Effector memory CD4-positive, alpha-beta T cell (primary cell): Measurements from ENCODE around the gene WBP1.
"Not testable (repeated sequence)": the region's sequence is repeated elsewhere in the genome, so short reads cannot be mapped to it uniquely, and the experiment has no call there.

Experiments used
- DNase-seq, 3 donors: peaks; one replicate each; pipeline ENCODE4 v3.0.0-alpha.2; 2020
- H3K27ac ChIP-seq: 2 replicates; pipeline ENCODE4 v1.7.0; 2013; ENCODE audit warnings: mild to moderate bottlenecking, low read length, moderate library complexity; ENCODE audit not compliant: insufficient read depth, poor library complexity, severe bottlenecking
- H3K27me3 ChIP-seq: replicated peaks from 2 replicates; pipeline ENCODE4 v1.7.0; 2013; ENCODE audit warnings: mild to moderate bottlenecking, low read length; ENCODE audit not compliant: insufficient read depth, control insufficient read depth, poor library complexity, severe bottlenecking
- H3K36me3 ChIP-seq: 2 replicates; pipeline ENCODE4 v1.7.0; 2013; ENCODE audit warnings: mild to moderate bottlenecking, low read length, moderate library complexity; ENCODE audit not compliant: control insufficient read depth, insufficient read depth
- H3K4me1 ChIP-seq: 2 replicates; pipeline ENCODE4 v1.7.0; 2013; ENCODE audit warnings: low read length, mild to moderate bottlenecking; ENCODE audit not compliant: control insufficient read depth, insufficient read depth, poor library complexity, severe bottlenecking
- H3K4me3 ChIP-seq: 2 replicates; pipeline ENCODE4 v1.7.0; 2013; ENCODE audit warnings: low read length, low read depth, mild to moderate bottlenecking; ENCODE audit not compliant: insufficient read depth, poor library complexity, severe bottlenecking
- H3K9me3 ChIP-seq: 2 replicates; pipeline ENCODE4 v1.7.0; 2013; ENCODE audit warnings: mild to moderate bottlenecking, low read length, moderate library complexity; ENCODE audit not compliant: control insufficient read depth

WBP1 gene

DNA sequence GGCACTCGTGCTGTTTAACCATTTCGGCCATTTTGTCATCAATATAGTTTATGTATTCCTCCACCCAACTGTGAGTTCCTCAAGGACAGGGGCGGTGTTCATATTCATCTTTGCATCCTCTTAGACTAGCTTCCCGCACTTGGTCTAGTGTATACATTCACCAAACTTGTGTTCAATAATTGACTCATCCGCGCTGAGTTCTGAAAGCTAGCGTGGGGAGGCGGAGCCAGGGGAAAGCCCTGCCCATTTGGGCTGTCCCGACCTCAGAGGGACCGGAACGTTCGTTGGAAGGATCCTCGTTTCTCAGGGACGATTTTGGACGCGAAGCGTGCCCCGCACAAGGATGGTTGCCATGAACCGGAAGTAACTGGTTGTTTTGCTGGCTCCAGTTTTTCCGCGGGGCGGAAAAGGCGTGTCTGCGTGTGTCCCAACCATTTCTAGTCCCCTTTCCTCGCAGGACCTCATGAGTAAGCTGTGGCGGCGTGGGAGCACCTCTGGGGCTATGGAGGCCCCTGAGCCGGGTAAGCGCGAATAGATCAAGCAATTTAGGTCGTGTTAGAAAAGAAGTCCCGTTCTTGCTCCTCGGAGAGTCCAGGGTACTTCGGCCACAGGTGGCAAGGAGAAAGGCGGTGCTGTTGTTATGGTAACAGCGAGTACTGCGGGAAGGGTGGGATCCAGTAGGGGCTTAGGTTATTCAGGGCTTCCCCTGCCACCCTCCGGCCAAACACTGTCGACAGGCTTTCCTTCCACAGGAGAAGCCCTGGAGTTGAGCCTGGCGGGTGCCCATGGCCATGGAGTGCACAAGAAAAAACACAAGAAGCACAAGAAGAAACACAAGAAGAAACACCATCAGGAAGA is 3.4 kb upstream of the WBP1 start, which contains the start of gene INO80B:
Gene INO80B, plus strand, starts transcription at position 434 of the 858 bp plus-strand sequence. Its CDS starts 30 bp downstream, at position 464.
- H3K9me3 ChIP-seq: no peaks in the 10 kb centered on the region
- no peaks in the 10 kb centered on the region for H3K36me3 ChIP-seq
- H3K27me3 ChIP-seq: no peaks in the 10 kb centered on the region
- peaks cover 23% of the 10 kb centered on the region for H3K4me1 ChIP-seq
- peak within 1 kb of the TSS; percentile 68 for H3K4me3 ChIP-seq
- peak within 1 kb of the TSS; percentile 99 for H3K27ac ChIP-seq
- peak; percentile 95 to 96 (median 95) for DNase-seq

DNA sequence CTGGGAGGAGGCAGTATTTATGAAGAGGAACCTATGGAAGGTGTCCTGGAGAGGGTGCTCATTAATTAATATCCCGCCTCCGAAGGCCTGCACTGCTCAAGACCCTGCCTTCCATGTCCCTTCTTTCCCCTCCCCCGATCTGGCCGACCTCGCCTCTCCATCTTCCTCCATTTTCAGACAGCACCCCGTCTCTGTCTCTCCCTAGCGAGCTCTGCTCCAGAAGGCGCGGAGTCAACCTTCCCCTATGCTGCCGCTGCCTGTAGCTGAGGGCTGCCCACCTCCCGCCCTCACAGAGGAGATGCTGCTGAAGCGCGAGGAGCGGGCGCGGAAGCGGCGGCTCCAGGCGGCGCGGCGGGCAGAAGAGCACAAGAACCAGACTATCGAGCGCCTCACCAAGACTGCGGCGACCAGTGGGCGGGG is 1.1 kb upstream of the WBP1 start:
- no peak for DNase-seq
- Histone ChIP-seq H3K36me3 (peaks cover 12% of the 10 kb centered on the region), H3K4me3 (peak overlapping the region; percentile 69), H3K27ac (peak overlapping the region; percentile 99), H3K27me3 (no peaks in the 10 kb centered on the region), H3K4me1 (peaks cover 23% of the 10 kb centered on the region), H3K9me3 (no peaks in the 10 kb centered on the region)

DNA sequence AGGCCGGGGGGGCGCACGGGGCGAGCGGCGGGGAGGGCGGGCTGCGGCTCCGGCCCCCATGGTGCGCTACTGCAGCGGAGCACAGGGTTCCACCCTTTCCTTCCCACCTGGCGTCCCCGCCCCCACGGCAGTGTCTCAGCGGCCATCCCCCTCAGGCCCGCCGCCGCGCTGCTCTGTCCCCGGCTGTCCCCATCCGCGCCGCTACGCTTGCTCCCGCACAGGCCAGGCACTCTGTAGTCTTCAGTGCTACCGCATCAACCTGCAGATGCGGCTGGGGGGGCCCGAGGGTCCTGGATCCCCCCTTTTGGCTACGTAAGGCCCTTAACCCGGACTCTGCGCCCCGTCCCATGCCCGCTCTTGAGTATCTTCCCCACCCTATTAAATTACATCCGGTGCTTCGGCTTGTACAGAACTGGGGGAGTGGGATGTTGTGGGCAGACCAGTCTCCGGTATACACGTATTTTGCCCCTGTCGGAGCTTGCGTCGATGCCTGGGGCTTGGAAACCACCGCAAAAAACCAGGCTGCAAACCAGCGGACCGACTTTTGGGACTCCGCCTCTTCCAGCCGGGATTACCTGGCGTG is 598 bp upstream of the WBP1 start:
- no peaks in the 10 kb centered on the region for H3K9me3 ChIP-seq
- H3K4me3 ChIP-seq: peak overlapping the region; percentile 69
- DNase-seq: peak; percentile 70 to 73 (median 73)
- H3K36me3 ChIP-seq: peaks cover 15% of the 10 kb centered on the region
- no peaks in the 10 kb centered on the region for H3K27me3 ChIP-seq
- H3K4me1 ChIP-seq: peaks cover 23% of the 10 kb centered on the region
- peak overlapping the region; percentile 99 for H3K27ac ChIP-seq

DNA sequence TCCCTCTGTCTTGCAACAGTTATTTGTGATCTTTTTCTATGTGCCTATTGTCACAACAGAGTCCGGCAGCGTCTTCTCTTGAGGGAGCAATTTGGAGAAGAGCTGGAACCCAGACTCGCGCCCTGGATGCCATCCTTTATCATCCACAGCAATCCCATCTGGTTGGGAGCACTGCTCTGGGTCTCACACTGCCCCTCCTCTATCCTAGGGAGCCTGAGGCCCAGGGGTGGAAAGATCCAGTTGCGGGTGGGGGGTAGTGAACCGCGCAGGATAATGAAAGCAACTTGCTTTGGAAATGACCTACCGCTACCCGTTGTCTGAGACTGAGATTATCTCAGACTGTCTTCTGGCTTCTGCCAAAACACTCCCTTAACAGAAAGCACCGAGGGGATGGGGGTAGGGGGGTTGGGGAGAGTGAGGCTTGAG is 713 bp downstream of the WBP1 start:
- no peaks in the 10 kb centered on the region for H3K9me3 ChIP-seq
- no peak for DNase-seq
- H3K27me3 ChIP-seq: no peaks in the 10 kb centered on the region
- H3K4me3 ChIP-seq: peak overlapping the region; percentile 64
- H3K27ac ChIP-seq: peak overlapping the region; percentile 99
- peaks cover 15% of the 10 kb centered on the region for H3K36me3 ChIP-seq
- H3K4me1 ChIP-seq: peaks cover 23% of the 10 kb centered on the region

DNA sequence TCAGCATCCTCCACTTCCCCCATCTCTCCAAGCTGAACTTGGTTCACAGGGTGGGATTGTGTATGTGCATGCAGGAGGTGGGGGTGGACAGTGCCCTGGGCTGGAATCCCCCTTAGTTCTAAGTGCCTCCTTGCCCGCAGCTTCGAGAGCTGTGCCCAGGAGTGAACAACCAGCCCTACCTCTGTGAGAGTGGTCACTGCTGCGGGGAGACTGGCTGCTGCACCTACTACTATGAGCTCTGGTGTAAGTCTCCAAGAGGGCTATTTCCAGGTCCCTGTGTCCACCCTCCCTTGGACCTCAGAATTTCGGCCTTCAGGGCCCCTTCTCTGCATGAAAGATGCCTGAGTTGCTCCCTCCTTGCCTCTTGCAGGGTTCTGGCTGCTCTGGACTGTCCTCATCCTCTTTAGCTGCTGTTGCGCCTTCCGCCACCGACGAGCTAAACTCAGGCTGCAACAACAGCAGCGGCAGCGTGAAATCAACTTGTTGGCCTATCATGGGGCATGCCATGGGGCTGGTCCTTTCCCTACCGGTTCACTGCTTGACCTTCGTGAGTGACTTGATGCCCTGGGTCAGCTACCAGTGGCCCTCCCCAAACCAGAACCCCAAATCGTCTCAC is 1.4 kb downstream of the WBP1 start:
- peak overlapping the region; percentile 27 for H3K27ac ChIP-seq

DNA sequence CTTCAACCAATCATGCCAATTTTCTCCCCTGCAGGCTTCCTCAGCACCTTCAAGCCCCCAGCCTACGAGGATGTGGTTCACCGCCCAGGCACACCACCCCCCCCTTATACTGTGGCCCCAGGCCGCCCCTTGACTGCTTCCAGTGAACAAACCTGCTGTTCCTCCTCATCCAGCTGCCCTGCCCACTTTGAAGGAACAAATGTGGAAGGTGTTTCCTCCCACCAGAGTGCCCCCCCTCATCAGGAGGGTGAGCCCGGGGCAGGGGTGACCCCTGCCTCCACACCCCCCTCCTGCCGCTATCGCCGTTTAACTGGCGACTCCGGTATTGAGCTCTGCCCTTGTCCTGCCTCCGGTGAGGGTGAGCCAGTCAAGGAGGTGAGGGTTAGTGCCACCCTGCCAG is 1.9 kb downstream of the WBP1 start:
- peaks cover 15% of the 10 kb centered on the region for H3K36me3 ChIP-seq
- peaks cover 29% of the 10 kb centered on the region for H3K4me1 ChIP-seq
- not testable (repeated sequence) for H3K27ac ChIP-seq, H3K9me3 ChIP-seq, DNase-seq, H3K4me3 ChIP-seq, H3K27me3 ChIP-seq

More for the DNA sequence above, 1.4 kb downstream of the WBP1 start:
- not testable (repeated sequence) for H3K4me3 ChIP-seq, H3K9me3 ChIP-seq, DNase-seq, H3K27me3 ChIP-seq
- Histone ChIP-seq H3K4me1 (peaks cover 30% of the 10 kb centered on the region), H3K36me3 (peaks cover 15% of the 10 kb centered on the region)

DNA sequence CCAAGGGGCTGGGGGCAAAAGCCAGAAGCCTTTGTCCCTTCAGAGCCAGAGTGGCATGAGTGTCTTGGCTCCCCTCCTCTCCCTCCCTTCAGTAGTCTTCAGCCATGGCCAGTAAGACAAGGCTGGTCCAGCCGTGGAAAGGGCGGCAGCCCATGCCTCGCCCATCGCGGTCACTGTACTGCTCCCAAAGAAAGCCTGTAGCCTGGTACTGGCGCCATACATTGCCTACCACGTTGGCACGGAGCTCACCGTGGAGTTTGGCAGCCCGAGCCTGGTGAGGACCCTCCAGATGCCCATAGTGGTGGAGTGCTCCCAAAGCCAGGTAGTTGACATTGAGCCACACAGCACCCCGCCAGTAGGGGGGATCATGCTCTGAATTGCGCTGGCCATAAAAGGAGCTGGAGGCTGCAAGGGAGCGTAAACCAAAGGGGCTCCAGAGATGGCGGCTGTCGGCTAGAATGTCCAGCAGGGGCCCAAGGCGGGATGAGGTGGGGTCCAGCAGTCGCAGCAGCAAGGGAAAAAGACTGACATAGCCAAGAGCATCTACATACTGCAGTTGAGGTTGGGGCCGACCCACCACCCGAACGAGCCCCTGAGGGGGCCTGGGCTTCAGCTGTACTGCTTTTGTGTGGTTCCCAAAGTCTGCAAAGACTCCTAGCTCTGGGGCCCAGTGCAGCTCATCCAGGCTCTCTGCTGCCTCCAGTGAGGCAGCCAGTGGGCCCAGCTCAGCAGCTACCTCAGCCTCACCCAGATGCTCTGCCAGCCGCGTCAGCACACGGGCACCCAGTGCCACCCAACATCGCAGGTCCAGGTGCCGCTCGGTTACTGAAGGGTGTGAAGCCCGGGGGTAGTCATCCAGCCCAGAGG is 3.2 kb downstream of the WBP1 start:
- Histone ChIP-seq H3K27me3 (no peaks in the 10 kb centered on the region), H3K27ac (no peak overlapping the region), H3K4me3 (no peak overlapping the region), H3K9me3 (no peaks in the 10 kb centered on the region), H3K4me1 (peaks cover 17% of the 10 kb centered on the region), H3K36me3 (peaks cover 15% of the 10 kb centered on the region)
- DNase-seq: no peak

DNA sequence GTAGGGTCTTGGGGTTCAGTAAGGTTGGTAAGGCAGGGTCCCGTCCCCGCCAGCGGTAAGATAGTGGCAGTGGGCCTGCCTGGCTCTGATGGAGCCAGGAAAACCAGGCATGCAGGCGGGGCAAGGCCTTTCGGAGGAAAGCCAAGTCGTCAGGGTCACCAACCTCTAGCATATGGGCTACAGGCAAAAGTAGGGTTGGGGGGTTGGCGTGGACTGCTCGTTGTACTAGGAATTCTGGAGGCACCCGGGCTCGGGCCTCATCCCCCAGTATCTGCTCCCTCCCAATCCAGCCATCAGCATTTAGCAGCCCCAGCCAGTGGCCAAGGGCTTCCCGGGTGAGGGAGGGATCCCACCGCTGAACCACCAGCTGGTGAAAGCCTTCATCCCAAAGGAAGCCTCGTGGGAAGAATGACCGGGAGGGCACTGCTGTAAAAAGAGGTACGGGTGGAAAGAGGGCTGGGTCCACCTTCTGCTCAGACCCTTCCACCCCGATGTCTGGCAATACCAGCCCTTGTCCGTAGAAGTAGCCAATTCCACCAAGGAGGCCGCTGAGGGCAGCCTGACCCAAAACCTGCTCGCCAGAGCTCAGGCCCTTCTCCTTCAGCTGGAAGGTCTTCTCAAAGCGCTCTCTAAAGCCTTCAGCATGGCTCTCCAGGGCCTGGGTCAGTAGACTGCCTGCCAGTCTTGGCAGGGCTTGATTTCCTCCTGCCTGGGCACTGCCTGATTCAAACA is 4.0 kb downstream of the WBP1 start:
- H3K27ac ChIP-seq: no peak overlapping the region
- H3K9me3 ChIP-seq: no peaks in the 10 kb centered on the region
- no peak overlapping the region for H3K4me3 ChIP-seq
- peaks cover 9% of the 10 kb centered on the region for H3K4me1 ChIP-seq
- H3K36me3 ChIP-seq: peaks cover 15% of the 10 kb centered on the region
- no peaks in the 10 kb centered on the region for H3K27me3 ChIP-seq
- DNase-seq: no peak

DNA sequence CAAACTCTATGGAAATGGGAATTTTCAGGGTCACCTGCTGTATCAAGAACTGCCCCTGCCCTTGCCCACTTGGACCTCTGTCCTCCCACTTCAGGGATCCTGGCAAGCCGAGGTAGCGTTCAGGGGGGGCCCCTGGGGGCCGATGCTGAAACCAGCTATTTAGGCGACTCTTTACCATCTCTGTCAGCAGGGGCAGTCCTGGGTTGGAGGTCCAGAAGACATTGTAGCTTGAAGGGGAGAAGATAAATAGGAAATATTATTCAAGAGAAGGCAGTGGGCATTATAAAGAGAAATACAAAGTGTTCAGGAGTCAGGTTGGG is 4.5 kb downstream of the WBP1 start:
- H3K4me1 ChIP-seq: peaks cover 9% of the 10 kb centered on the region
- H3K36me3 ChIP-seq: peaks cover 15% of the 10 kb centered on the region
- H3K27me3 ChIP-seq: no peaks in the 10 kb centered on the region
- DNase-seq: no peak
- no peaks in the 10 kb centered on the region for H3K9me3 ChIP-seq
- no peak overlapping the region for H3K27ac ChIP-seq
- no peak overlapping the region for H3K4me3 ChIP-seq
